Trophoblast cell (in vitro differentiated cells and primary cell): ENCODE measurements around the gene COL4A2.
A peak's percentile ranks its signal among the peaks of the same experiment; 100 is the strongest.

Experiments
- DNase-seq, 2 donors: peaks; one replicate each; pipeline ENCODE4 v3.0.0-alpha.2; 2016
- H2AFZ ChIP-seq: 2 replicates; pipeline ENCODE4 v1.6.1; 2013; ENCODE audit warnings: low read length, moderate library complexity, mild to moderate bottlenecking; ENCODE audit not compliant: insufficient read depth, poor library complexity
- H2AK5ac ChIP-seq: 2 replicates; pipeline ENCODE4 v1.6.1; 2013; ENCODE audit warnings: mild to moderate bottlenecking, low read length
- H2BK120ac ChIP-seq: 2 replicates; pipeline ENCODE4 v1.6.1; 2013; ENCODE audit warnings: low read length, mild to moderate bottlenecking, moderate library complexity; ENCODE audit not compliant: insufficient read depth, poor library complexity
- H2BK12ac ChIP-seq: 2 replicates; pipeline ENCODE4 v1.6.1; 2013; ENCODE audit warnings: mild to moderate bottlenecking, low read length, moderate library complexity
- H2BK5ac ChIP-seq: 2 replicates; pipeline ENCODE4 v1.6.1; 2013; ENCODE audit warnings: low read length, low read depth, moderate library complexity, mild to moderate bottlenecking; ENCODE audit not compliant: poor library complexity
- H3K14ac ChIP-seq: 2 replicates; pipeline ENCODE4 v1.6.1; 2013; ENCODE audit warnings: mild to moderate bottlenecking, low read length
- H3K18ac ChIP-seq: 2 replicates; pipeline ENCODE4 v1.6.1; 2013; ENCODE audit warnings: mild to moderate bottlenecking, low read length
- H3K23ac ChIP-seq: 2 replicates; pipeline ENCODE4 v1.6.1; 2013; ENCODE audit warnings: low read length
- H3K27ac ChIP-seq: 2 replicates; pipeline ENCODE4 v1.5.1; 2013; ENCODE audit warnings: low read depth, mild to moderate bottlenecking, inconsistent platforms, low read length, moderate library complexity
- H3K27me3 ChIP-seq: 2 replicates; pipeline ENCODE4 v1.6.1; 2013; ENCODE audit warnings: inconsistent platforms, mild to moderate bottlenecking, low read length, moderate library complexity; ENCODE audit not compliant: insufficient read depth
- H3K36me3 ChIP-seq, 2 experiments: 1 replicate in 1 of 2; 2 replicates in 1 of 2; pipeline ENCODE4 v1.6.1; 2013; ENCODE audit warnings: low read length in 2 of 2, mild to moderate bottlenecking in 2 of 2, moderate library complexity in 1 of 2; ENCODE audit not compliant: insufficient read depth in 2 of 2, control insufficient read depth in 1 of 2
- H3K4ac ChIP-seq: 2 replicates; pipeline ENCODE4 v1.6.1; 2013; ENCODE audit warnings: low read depth, mild to moderate bottlenecking, low read length, moderate library complexity
- H3K4me1 ChIP-seq, 2 experiments: 1 replicate in 1 of 2; 2 replicates in 1 of 2; pipeline ENCODE4 v1.6.1; 2013; ENCODE audit warnings: low read length in 2 of 2, mild to moderate bottlenecking in 2 of 2, moderate library complexity in 1 of 2; ENCODE audit not compliant: insufficient read depth in 2 of 2, control insufficient read depth in 1 of 2
- H3K4me2 ChIP-seq: 2 replicates; pipeline ENCODE4 v1.6.1; 2013; ENCODE audit warnings: inconsistent platforms, mild to moderate bottlenecking, low read length, moderate library complexity
- H3K4me3 ChIP-seq: 2 replicates; pipeline ENCODE4 v1.5.1; 2013; ENCODE audit warnings: mild to moderate bottlenecking, low read depth, low read length, inconsistent platforms
- H3K79me1 ChIP-seq: one replicate; pipeline ENCODE4 v1.6.1; 2013; ENCODE audit warnings: low read length
- H3K79me2 ChIP-seq: 2 replicates; pipeline ENCODE4 v1.6.1; 2013; ENCODE audit warnings: low read length, mild to moderate bottlenecking; ENCODE audit not compliant: control insufficient read depth, insufficient read depth, poor library complexity
- H3K9ac ChIP-seq: 2 replicates; pipeline ENCODE4 v1.6.1; 2013; ENCODE audit warnings: mild to moderate bottlenecking, low read length
- H3K9me3 ChIP-seq: 2 replicates; pipeline ENCODE4 v1.6.1; 2013; ENCODE audit warnings: low read depth, mild to moderate bottlenecking, control low read depth, inconsistent platforms, low read length; ENCODE audit not compliant: insufficient read depth
- H4K12ac ChIP-seq: 2 replicates; pipeline ENCODE4 v1.6.1; 2013; ENCODE audit warnings: low read depth, mild to moderate bottlenecking, low read length, moderate library complexity
- H4K8ac ChIP-seq: 2 replicates; pipeline ENCODE4 v1.6.1; 2013; ENCODE audit warnings: low read depth, mild to moderate bottlenecking, low read length, moderate library complexity
- H4K91ac ChIP-seq: one replicate; pipeline ENCODE4 v1.6.1; 2013; ENCODE audit warnings: low read depth, mild to moderate bottlenecking, low read length, moderate library complexity
- WGBS: extraction: QIAGEN DNeasy Blood & Tissue Kit; methylation state at CpG from one replicate; pipeline ENCODE4 v1.1.7; 2013; ENCODE audit warnings: missing lambda C conversion rate; ENCODE audit not compliant: insufficient read length, insufficient coverage; ENCODE audit errors: extremely low coverage; 5-methylcytosine and 5-hydroxymethylcytosine counted together

The COL4A2 gene

DNA sequence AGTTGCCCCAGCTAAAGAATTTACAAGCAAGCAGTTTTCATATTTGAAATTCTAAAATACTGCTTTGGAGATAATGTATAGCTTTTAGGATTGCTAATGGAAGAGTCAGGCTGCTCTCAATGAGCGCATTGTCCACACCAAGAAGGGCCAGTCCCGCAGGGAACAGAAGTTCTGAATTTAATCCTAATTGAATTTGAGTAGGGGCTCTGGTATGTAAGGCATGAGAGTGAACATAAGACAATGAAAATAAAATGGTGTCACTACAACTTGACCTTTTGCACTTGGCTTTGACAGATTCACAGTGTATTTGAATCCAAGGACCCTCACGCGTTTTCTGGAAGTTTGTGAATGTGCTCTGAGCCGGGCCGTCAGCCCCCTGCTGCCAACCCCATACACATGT is 221.8 kb downstream of the COL4A2 start:
- H2BK120ac ChIP-seq: peak overlapping the region; percentile 84
- peaks cover 3 to 15% of the 10 kb centered on the region in 2 experiments for H3K36me3 ChIP-seq
- H3K4me3 ChIP-seq: no peak overlapping the region
- no peaks in the 10 kb centered on the region for H3K27me3 ChIP-seq
- peak overlapping the region; percentile 89 for H4K91ac ChIP-seq
- H2BK12ac ChIP-seq: peak overlapping the region; percentile 51
- H3K4me1 ChIP-seq: peaks cover 53 to 69% of the 10 kb centered on the region in 2 experiments
- H2AK5ac ChIP-seq: no peak overlapping the region
- H2BK5ac ChIP-seq: peak overlapping the region; percentile 44
- H3K27ac ChIP-seq: peak overlapping the region; percentile 93
- H3K4me2 ChIP-seq: no peak overlapping the region
- H3K18ac ChIP-seq: peak overlapping the region; percentile 37
- peak in 1 of 2 donors; percentile 77 for DNase-seq
- peaks cover 2% of the 10 kb centered on the region for H3K9me3 ChIP-seq
- no peak overlapping the region for H3K23ac ChIP-seq
- no peak overlapping the region for H2AFZ ChIP-seq
- H4K12ac ChIP-seq: no peak overlapping the region
- H3K14ac ChIP-seq: no peak overlapping the region
- peak overlapping the region; percentile 43 for H4K8ac ChIP-seq
- peaks cover 15% of the 10 kb centered on the region for H3K79me2 ChIP-seq
- WGBS: no CpG with 5 or more reads among the region's 6 CpGs
- H3K4ac ChIP-seq: peak overlapping the region; percentile 61
- H3K9ac ChIP-seq: no peak overlapping the region
- H3K79me1 ChIP-seq: peaks cover 50% of the 10 kb centered on the region

- Histone ChIP-seq H3K27ac (peak overlapping the region; percentile 93), H2BK120ac (peak overlapping the region; percentile 84), H4K8ac (peak overlapping the region; percentile 43), H2AFZ (peak overlapping the region; percentile 71), H3K36me3 (peaks cover 3 to 12% of the 10 kb centered on the region in 2 experiments), H3K27me3 (no peaks in the 10 kb centered on the region), H3K4me2 (no peak overlapping the region), H3K79me1 (peaks cover 55% of the 10 kb centered on the region), H4K12ac (no peak overlapping the region), H3K14ac (peak overlapping the region; percentile 59), H3K9me3 (peaks cover 2% of the 10 kb centered on the region), H3K4me3 (no peak overlapping the region), H3K23ac (no peak overlapping the region), H4K91ac (peak overlapping the region; percentile 89), H3K9ac (peak overlapping the region; percentile 21), H3K18ac (peak overlapping the region; percentile 19), H2BK5ac (peak overlapping the region; percentile 44), H3K4me1 (peaks cover 58 to 70% of the 10 kb centered on the region in 2 experiments), H2AK5ac (no peak overlapping the region), H3K4ac (peak overlapping the region; percentile 61), H3K79me2 (peaks cover 15% of the 10 kb centered on the region), H2BK12ac (peak overlapping the region; percentile 51)
- WGBS: no CpG with 5 or more reads among the region's 23 CpGs
- DNase-seq: no peak
Observed at GRCh38 chr13:110529522-110530311, 222.6 kb downstream of the COL4A2 start.

GRCh38 chr13:110531100-110531499 is 224.0 kb downstream of the COL4A2 start:
- H2BK5ac ChIP-seq: peak overlapping the region; percentile 86
- H2AFZ ChIP-seq: no peak overlapping the region
- H3K4me1 ChIP-seq: peaks cover 64 to 69% of the 10 kb centered on the region in 2 experiments
- peaks cover 4% of the 10 kb centered on the region for H3K9me3 ChIP-seq
- peaks cover 18% of the 10 kb centered on the region for H3K79me2 ChIP-seq
- H2BK120ac ChIP-seq: peak overlapping the region; percentile 1
- H3K4me3 ChIP-seq: no peak overlapping the region
- no CpG with 5 or more reads among the region's 7 CpGs for WGBS
- H3K36me3 ChIP-seq: peaks cover 6 to 18% of the 10 kb centered on the region in 2 experiments
- peak overlapping the region; percentile 3 for H3K18ac ChIP-seq
- H4K91ac ChIP-seq: peak overlapping the region; percentile 83
- no peak overlapping the region for H3K9ac ChIP-seq
- no peak overlapping the region for H4K12ac ChIP-seq
- peak overlapping the region; percentile 2 for H4K8ac ChIP-seq
- peak overlapping the region; percentile 6 for H2AK5ac ChIP-seq
- H3K14ac ChIP-seq: peak overlapping the region; percentile 72
- no peak for DNase-seq
- peak overlapping the region; percentile 85 for H2BK12ac ChIP-seq
- H3K27ac ChIP-seq: peak overlapping the region; percentile 75
- no peaks in the 10 kb centered on the region for H3K27me3 ChIP-seq
- no peak overlapping the region for H3K23ac ChIP-seq
- H3K4me2 ChIP-seq: no peak overlapping the region
- H3K4ac ChIP-seq: peak overlapping the region; percentile 13
- peaks cover 66% of the 10 kb centered on the region for H3K79me1 ChIP-seq

GRCh38 chr13:110531671-110532083 is 224.6 kb downstream of the COL4A2 start:
- Histone ChIP-seq H3K14ac (peak overlapping the region; percentile 54), H3K79me2 (peaks cover 19% of the 10 kb centered on the region), H3K18ac (peak overlapping the region; percentile 3), H3K4me1 (peaks cover 64 to 68% of the 10 kb centered on the region in 2 experiments), H3K4me3 (no peak overlapping the region), H3K27me3 (no peaks in the 10 kb centered on the region), H3K27ac (peak overlapping the region; percentile 26), H3K79me1 (peaks cover 67% of the 10 kb centered on the region), H3K9me3 (peaks cover 4% of the 10 kb centered on the region), H2AFZ (no peak overlapping the region), H4K91ac (peak overlapping the region; percentile 83), H2BK5ac (peak overlapping the region; percentile 54), H3K23ac (no peak overlapping the region), H4K12ac (no peak overlapping the region), H3K4ac (peak overlapping the region; percentile 13), H3K9ac (no peak overlapping the region), H2AK5ac (peak overlapping the region; percentile 67), H2BK120ac (peak overlapping the region; percentile 1), H3K4me2 (no peak overlapping the region), H3K36me3 (peaks cover 6 to 16% of the 10 kb centered on the region in 2 experiments), H2BK12ac (peak overlapping the region; percentile 85), H4K8ac (peak overlapping the region; percentile 26)
- DNase-seq: no peak
- no CpG with 5 or more reads among the region's 9 CpGs for WGBS
